Umbilical cord (tissue), 2 donors: Measurements from ENCODE around the gene AGMAT. TPM values are rescaled to one million over a fixed set of nuclear protein-coding genes. Genes with fewer than 3 reads are reported as not detected.
A peak's percentile ranks its signal among the peaks of the same experiment; 100 is the strongest.
"Not testable (repeated sequence)": the region's sequence is repeated elsewhere in the genome, so short reads cannot be mapped to it uniquely, and the experiment has no call there.

Experiments
- DNase-seq: peaks from one replicate; pipeline ENCODE4 v3.0.0-alpha.2; 2015; ENCODE audit warnings: low spot score
- total RNA-seq: library from RNA; depleted of rRNA; stranded (reverse); fragments of >200 nt; gene quantifications from one replicate; pipeline ENCODE4 v1.2.3, GENCODE V29; 2014; ENCODE audit warnings: low replicate concordance; ENCODE audit not compliant: insufficient read depth

Gene AGMAT
- total RNA-seq, 1 donor from 2014 or later: 1.9 TPM

- no peak for DNase-seq
Observed at GRCh38 chr1:15610167-15610566, 25.3 kb upstream of the AGMAT start.

GRCh38 chr1:15609631-15610030 is 24.8 kb upstream of the AGMAT start:
- DNase-seq: no peak

GRCh38 chr1:15605398-15606383 is 20.8 kb upstream of the AGMAT start:
- no peak for DNase-seq

GRCh38 chr1:15604400-15604799 is 19.5 kb upstream of the AGMAT start:
- not testable (repeated sequence) for DNase-seq

GRCh38 chr1:15603966-15604282 is 19.1 kb upstream of the AGMAT start:
- DNase-seq: not testable (repeated sequence)

- peak; percentile 98 for DNase-seq
Observed at GRCh38 chr1:15603050-15603965, 18.5 kb upstream of the AGMAT start.

GRCh38 chr1:15598436-15598835 is 13.6 kb upstream of the AGMAT start:
- DNase-seq: no peak

GRCh38 chr1:15595809-15596617 is 11.2 kb upstream of the AGMAT start:
- DNase-seq: no peak

- no peak for DNase-seq
Observed at GRCh38 chr1:15592285-15592684, 7.4 kb upstream of the AGMAT start.

- no peak for DNase-seq
Observed at GRCh38 chr1:15583016-15583706, 1.7 kb downstream of the AGMAT start.

GRCh38 chr1:15579683-15580047 is 5.2 kb downstream of the AGMAT start:
- DNase-seq: peak; percentile 20

GRCh38 chr1:15578921-15579682 is 5.7 kb downstream of the AGMAT start:
- no peak for DNase-seq

GRCh38 chr1:15577691-15578090 is 7.2 kb downstream of the AGMAT start:
- no peak for DNase-seq

- DNase-seq: no peak
Observed at GRCh38 chr1:15575549-15576150, 9.2 kb downstream of the AGMAT start.

GRCh38 chr1:15574741-15575140 is 10.1 kb downstream of the AGMAT start:
- DNase-seq: no peak

GRCh38 chr1:15573477-15573876 is 11.4 kb downstream of the AGMAT start:
- DNase-seq: no peak

- DNase-seq: no peak
Observed at GRCh38 chr1:15571266-15571665, 13.6 kb downstream of the AGMAT start.

- DNase-seq: no peak
Observed at GRCh38 chr1:15570861-15571260, 14.0 kb downstream of the AGMAT start.

- no peak for DNase-seq
Observed at GRCh38 chr1:15568387-15569073, 16.3 kb downstream of the AGMAT start.
